ENCODE measurements around the gene NTRK1.

Gene NTRK1

DNA sequence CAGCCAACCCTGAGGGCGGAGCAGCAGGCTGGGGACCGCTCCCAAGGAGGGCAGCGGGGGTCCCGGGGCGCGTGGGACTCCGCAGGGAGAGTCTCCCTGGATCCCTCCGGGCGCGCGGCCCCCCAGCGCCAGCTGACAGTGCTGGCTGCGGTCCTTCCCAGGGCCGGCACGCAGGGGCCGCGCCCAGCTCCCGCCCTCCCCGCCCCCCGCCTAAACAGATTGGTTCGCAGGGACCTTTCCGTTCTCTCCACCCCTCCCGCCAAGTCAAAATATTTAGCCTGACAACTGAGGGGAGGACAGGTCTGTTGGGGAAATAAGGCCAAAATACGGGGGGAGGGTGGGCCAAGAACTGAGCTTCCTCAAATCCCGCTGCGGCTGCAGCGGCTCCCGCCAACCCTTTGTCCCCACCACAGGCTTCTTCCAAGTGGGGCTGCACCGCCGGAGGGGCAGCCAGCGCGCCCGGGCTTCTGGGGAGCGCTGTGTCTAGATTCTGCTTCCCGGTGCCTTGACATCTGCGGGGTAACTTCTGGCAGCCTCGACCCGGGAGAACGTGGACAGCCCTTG, 1.6 kb upstream of the NTRK1 start, which contains the start of gene INSRR:
Gene INSRR (minus strand): TSS at position 159 of the 564 bp plus-strand sequence. CDS start 496 bp downstream, outside the sequence.
- DNase-seq, result no peak

DNA sequence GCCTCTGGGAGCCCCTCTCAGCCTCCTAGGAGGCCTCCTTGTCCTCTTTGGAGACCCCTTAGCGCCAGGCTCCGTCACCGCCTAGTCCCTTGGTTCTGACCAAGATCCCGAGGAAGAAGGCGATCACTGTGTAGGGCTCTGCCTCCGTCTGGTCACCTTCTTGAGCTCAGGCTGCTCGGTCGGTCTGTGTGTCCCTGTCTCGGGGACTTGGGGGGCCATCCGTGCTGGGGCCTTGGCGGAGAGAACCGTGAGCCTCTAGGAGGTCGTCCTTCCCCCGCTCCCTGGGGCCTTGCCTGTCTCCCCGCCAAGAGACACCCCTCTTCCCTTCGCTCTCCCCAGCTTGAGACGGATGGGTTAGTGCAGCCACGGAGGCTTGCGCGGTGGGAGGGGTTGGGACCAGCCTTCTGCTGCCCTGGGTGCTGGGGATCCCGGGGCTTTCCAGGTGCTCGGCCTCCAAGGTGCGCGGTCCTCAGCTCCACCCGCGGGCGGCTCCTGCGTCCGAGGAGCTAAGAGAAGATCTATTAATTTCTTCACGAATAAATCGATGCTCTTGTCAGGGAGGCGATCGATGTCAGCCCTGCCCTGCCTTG, 1.0 kb upstream of the NTRK1 start:
- no peak for DNase-seq

DNA sequence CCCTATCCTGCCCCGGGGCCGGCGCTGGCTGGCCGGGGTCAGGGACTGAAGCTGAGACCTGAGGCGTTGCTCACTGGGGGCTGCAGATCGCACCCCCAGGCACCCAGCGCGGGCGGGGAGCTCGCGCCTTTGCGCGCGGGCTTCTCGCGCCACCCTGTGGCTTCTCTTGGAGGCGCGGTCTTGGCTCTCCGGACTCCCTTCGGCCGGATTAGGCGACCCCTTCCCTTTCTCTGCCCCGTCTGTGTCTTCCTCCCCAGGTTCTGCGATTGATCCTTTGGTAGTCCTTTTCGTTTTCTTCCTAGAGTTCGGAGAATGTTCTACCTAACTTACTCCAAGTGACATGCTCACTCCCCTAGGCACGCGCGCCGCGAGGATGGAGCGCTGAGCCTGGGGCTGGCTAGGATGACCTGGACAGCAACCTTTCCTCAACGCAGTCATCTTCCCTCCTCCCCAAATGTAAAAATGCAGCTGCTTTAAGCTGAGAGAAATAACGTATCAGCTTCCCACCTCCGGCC, 495 bp upstream of the NTRK1 start:
- DNase-seq, result no peak

DNA sequence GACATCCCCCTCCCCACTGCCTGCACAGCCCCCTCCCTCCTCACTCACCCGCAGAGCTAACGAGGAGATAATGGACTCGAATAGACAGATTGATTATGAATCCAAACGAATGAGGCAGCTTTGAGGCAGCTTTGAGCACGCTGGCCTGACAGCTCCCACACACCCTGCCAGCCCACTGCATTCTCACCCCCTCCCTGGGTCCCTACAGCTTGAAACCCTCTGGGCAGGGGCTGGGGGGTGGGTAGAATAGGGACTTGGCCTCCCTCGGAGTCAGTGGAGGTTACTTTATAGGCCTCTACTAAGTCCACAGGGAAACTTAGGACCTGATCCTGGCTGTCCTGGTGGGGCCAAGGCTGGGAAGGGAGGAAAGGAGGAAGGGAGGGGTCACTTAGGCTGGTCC, 1.9 kb downstream of the NTRK1 start:
- no peak for DNase-seq

DNA sequence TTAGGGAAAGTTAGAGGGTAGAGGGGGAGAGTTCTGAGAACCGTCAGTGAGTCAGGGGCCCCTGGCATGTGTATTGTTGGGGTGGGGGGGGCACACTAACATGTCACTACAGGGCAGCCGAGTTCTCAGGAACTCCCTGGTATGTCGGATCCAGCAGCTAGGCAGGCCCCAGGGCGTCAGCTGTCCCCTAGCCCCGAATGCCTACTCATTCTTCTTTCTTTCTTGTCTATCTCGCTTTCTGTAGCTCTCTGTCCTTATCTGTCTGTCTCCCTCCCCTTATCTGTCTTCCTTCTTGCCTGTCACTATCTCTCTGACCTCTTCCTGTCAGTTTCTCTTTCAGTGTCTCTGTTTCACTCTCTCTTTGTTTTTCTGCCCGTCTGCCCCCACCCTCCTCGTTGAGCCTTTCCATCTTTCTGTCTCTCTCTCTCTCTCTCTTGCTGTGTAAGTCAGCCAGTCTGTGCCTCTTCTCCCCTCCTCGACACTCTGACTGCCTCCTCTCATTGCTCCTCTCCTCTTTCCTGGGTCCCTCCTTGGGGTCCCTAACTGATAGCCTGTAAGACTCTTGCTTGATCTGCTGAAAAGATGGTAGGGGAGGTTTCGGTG, 2.4 kb downstream of the NTRK1 start:
- no peak for DNase-seq

DNA sequence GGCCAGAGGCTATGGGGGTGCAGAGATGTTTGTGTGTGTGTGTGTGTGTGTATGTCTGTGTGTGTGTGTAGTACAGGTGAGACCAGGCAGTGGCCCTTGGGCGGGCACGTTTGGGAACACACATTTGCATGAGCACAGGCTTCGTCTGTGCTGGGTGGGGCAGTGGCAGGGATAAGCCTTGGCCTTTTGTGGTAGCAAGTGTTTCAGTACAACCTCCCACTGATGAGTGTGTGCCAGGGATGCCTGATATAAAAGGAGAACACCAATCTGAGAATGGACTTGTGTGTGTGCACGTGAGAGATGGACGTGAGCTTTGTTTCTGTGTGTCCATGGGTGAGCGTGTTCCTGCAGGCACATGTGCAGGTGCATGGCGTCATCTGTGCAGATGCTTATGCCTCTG, 3.0 kb downstream of the NTRK1 start:
- DNase-seq, result no peak

DNA sequence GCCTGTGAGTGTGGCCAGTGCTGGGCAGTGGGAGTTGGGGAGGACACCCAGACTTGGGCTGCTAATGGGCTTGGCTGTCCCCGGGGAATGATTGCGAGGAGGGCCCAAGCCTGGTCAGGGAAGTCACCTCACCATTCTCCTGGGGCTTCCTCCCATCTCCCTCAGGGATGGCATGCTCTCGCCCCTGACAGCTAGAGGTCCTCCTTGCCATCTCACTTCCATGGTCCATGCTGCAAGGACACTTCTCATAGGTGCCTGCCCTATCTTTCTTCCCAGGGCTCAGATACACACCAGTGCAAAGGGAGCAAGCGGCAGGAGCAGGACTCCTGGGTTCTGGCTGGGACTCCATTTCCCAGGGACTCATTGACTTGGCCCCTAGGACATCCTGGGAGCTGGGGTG, 4.1 kb downstream of the NTRK1 start:
- no peak for DNase-seq

DNA sequence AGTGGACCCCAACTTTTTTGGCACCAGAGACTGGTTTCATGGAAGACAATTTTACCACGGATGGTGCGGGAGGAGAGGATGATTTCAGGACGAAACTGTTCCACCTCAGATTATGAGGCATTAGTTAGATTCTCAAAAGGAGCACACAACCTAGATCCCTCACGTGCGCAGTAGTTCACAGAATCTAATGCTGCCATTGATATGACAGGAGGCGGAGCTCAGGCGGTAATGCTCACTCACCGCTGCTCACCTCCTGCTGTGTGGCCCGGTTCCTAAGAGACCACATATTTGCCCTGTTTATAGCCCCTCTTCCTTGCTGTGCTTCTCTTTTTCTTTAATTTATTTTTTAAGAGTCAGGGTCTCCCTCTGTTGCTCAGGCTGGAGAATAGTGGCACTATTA, 4.6 kb downstream of the NTRK1 start:
- no peak for DNase-seq

DNA sequence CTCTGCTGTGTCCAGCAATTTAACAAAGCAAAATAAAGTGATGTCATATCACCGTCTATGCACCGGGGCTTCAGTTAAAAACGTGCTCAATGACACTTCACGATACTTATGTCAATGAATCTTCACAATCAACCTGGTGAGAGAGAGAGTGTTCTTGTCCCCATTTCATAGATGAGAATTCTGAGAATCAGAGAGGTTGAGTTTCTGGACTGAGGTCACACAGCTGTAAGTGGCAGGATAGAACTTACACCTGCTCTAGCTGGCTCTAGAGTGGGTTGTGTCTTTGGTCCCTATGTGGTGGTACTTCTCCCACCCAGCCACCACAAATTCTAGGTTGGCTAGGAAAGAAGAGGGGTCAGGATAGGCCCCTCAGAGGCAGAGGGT, 5.2 kb downstream of the NTRK1 start:
- DNase-seq, result no peak

DNA sequence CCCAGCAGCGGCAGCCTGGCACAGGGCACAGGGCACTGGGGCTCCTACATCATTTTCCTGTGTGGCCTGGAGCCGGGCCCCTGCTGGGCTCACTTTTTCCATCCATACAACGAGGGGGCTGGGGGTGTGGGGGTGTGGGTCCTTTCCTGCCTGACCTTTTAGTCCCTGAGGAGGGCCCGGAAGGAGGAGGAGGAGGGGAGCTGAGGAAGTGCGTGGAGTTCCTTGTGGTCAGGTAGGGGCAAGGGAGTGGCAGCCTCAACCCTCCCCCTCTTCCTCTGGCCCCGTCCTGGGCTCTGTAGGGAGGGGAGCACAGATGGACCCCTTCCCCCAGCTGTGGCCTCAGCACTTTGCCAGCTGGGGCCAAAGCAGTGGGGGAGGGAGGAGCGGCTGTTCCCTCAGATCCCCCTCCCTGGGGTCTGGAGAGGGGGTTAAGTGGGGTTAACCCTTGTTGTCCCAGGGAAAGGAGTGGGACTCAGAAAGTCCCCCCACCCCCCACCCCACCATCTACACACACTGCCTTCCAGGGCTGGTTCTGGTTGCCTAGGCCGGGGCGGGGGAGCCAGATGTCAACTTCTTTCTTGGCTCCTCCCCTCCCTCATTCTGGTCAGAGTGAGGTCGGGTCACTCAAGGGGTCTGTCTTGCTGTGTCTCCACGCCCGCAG, 5.7 kb downstream of the NTRK1 start:
- DNase-seq, result no peak

DNA sequence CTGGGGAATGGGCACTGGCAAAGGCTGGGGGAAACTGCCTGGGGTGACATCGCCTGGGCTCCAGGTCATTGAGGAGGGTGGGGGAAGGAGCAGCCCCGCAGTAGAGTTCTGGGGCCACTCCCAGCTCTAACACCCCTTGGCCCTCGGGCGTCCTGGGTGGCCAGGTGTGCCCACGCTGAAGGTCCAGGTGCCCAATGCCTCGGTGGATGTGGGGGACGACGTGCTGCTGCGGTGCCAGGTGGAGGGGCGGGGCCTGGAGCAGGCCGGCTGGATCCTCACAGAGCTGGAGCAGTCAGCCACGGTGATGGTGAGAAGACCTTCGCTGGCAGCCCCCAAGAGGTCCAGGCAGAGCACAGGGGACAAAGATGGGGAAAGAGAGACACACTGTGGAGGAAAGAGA, 7.7 kb downstream of the NTRK1 start:
- no peak for DNase-seq

DNA sequence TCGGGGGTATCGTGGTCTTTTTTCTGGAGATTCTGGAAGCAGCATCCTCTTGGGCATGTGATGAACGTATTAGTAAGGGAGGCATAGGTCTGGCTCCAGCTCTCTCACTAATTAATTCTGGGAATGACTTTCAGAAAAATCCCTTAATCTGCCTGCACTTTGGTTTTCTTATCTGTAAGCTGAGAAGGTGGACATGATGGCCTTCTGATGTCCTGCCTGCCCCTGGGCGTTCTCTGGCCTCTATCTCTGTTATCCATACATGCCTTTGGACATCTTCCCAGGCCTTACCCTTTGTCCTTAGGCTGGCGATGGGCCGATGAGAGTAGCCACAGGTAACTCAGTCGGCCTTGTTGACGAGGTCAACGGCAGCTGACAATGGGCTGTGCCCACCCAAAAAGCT, 8.8 kb downstream of the NTRK1 start:
- DNase-seq, result no peak

DNA sequence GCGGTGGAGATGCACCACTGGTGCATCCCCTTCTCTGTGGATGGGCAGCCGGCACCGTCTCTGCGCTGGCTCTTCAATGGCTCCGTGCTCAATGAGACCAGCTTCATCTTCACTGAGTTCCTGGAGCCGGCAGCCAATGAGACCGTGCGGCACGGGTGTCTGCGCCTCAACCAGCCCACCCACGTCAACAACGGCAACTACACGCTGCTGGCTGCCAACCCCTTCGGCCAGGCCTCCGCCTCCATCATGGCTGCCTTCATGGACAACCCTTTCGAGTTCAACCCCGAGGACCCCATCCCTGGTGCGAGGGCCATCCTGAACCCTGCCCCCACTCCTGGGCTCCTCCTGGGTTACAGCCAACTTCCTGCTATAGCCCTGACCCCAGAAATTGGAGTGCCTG, 13.0 kb downstream of the NTRK1 start:
- no peak for DNase-seq

DNA sequence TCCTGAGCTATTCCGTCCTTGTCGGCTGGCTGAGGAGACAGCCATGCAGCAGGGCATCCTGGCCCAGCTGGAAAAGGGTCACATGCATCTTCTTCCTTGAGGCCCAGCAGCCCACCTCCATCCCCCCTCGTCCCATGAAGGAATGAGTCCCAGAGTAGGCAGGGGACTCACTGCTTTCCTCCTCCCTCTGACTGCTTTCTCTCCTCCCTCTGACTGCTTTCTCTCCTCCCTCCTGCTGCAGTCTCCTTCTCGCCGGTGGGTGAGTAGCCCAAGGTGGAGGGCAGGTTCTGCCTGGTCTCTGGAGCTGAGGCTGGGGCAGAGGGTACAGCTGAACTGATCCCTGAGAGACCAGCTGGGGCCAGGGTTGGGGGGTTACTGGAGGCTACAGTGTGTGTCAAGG, 13.5 kb downstream of the NTRK1 start:
- DNase-seq, result no peak

DNA sequence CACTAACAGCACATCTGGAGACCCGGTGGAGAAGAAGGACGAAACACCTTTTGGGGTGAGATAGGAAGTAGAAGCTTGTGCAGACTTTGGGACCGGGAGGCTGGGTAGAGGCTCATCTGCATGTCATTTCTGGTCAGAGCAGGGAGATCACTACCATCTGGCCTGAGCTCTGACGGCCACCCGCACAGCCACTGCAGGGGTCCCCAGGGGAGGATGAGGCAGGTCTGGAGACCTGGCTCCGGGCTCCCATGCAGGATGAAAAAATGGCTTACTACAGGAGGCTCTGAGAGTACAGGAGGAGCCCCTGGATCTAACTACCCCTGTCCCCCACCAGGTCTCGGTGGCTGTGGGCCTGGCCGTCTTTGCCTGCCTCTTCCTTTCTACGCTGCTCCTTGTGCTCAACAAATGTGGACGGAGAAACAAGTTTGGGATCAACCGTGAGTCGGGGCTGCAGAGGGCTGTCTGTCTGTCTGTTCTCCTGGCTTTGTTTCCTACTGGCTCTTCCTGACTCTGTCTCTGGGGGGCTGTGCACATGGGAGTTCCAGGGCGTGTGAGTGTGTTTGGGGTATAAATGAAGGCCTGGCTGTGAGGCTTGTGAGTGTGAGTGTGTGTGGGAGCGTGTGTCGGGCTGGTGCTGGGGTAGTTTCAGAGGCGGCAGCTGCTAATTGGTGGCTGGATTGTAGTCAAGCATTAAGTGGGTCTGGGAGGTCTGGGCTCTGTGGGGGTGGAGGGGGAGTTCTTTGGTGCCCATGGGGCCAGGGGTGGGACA, 14.1 kb downstream of the NTRK1 start:
- no peak for DNase-seq

DNA sequence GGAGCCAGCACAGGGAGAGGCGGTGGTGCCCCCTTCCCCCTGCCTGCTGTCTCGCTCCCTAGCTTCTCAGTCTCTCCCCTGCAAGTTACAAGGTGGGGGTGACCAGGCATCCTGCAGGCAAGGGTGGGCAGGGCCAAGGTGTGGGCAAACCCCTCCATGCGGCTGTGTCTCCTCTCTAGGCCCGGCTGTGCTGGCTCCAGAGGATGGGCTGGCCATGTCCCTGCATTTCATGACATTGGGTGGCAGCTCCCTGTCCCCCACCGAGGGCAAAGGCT, 14.6 kb downstream of the NTRK1 start:
- DNase-seq, result no peak

DNA sequence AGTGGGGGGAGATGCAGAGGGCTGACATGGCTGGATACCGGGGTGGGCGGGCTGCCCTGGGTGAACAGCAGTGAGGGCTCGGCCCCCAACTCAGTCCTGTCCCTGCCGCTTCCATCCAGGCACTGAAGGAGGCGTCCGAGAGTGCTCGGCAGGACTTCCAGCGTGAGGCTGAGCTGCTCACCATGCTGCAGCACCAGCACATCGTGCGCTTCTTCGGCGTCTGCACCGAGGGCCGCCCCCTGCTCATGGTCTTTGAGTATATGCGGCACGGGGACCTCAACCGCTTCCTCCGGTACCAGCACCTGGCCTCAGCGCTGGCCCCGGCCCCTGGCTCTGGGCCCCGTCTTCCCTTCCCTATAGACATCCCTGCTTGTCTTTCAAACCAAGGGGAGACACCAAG, 15.6 kb downstream of the NTRK1 start:
- no peak for DNase-seq

DNA sequence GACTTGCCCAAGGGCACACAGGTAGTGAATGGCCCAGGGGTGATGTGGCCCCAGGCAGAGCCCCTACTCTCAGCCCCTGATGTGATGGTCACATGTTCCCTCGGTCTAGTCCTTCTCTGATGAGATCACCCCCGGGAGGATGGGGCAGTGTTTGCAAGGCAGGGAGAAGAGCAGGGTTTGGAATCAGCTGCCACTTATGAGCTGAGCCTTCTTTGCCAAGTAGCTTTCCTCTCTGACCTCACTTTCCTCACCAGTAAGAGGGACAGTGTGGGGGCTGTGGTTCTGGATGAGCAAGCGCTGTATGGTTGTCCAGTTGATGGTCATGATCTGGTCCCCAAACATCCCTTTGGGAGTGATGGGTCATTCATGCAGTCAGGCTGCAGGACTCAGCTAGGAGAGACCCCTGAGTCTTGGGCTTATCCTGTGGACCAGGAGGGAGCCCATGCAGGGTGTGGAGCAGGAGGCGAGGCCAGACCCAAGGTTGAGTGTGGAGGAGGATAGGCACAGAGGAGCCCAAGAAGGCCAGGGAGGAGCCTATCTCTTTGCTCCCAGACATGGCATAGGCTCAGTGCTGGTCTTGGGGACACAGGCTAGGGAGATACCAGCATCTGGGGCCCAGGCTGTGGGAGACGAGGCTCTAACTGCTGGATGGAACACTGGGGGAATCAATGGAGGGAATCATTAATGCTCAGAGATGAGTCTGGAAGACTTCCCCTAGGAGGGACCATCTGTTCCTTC, 16.9 kb downstream of the NTRK1 start:
- DNase-seq, result no peak

DNA sequence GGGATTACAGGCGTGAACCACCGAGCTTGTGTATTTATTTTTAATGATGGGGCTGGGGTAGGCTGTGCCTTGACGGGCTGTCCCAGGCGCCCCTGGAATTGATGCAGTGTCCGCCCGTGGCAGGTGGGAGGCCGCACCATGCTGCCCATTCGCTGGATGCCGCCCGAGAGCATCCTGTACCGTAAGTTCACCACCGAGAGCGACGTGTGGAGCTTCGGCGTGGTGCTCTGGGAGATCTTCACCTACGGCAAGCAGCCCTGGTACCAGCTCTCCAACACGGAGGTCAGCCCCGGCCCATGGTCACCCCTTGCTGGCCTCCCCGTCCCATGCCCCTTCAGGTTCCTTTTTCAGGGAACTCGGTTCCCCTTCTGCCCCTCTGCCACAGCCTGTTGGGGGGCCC, 19.2 kb downstream of the NTRK1 start:
- no peak for DNase-seq

DNA sequence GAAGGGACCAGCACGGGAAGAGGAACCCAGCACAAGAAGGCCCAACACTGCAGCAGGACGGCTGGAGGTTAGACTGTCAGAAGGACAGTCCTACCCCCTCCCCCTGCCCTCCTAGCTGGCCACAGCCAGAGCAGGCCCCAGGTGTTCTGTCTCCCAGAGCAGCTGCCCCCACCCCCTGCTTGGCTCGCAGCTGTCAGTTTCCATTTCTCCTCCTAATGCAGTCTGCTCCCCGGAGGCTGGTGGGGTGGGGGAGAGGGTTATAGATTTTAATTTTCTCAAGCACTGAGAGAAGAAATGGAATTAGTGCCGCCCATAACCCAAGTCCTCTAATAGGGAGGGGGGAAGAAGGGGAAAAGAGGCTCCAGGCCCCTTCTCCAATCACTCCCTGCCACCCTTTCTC, 19.8 kb downstream of the NTRK1 start:
- no peak for DNase-seq

DNA sequence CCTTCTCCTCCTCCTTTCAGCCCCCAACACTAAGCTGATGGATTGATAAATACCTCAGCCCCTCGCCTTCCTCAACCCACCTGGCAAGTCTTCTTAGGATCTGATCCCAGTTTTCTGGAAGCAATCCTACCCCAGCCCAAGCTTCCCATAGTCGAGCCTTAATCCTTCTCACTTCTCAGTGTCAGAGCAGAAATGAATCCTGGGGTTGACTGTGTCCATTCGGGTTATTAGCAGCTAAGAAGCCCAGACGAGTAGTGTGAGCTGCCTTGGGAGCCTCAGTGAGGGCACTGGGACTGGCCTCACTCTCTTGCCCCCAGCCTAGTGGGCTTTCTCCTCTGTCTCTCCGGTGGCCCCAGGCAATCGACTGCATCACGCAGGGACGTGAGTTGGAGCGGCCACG, 20.4 kb downstream of the NTRK1 start:
- DNase-seq, result no peak

DNA sequence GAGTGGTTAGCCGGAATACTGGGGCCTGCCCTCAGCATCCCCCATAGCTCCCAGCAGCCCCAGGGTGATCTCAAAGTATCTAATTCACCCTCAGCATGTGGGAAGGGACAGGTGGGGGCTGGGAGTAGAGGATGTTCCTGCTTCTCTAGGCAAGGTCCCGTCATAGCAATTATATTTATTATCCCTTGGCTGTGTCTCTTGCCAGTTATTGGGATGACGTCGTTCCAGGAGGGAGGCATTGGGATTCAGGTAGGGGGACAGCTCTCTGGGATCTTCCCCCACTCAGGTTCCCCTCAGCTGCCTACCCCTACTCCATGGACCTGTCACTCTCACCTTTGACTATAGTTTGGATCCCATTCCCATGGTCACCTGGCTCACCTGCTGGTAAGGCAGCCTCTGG, 21.0 kb downstream of the NTRK1 start:
- DNase-seq, result no peak

DNA sequence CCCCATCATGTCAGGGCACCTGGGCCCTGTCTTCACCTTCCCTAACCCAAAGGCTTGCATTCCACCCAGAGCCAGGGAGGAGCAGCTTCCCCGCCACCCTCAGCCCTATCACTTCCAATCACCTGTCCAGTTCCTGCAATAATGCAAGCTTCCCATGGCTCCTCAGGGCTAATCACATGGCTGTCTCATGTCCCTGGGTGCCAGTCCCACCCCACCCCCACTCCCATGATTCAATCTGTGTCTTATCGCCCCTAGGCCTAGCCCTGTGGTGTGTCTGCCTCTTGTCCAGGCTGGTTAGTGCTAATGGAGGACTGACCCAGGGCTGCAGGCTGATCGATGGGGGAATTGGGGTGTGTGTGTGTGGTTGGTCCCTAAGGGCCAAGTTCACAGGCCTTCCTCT, 21.9 kb downstream of the NTRK1 start:
- no peak for DNase-seq
